Neural progenitor cell (in vitro differentiated cells): ENCODE measurements around the gene ADGRE2. TPM values are rescaled to one million over a fixed set of nuclear protein-coding genes. Genes with fewer than 3 reads are reported as not detected.

Source experiments
- DNase-seq: peaks from one replicate; pipeline ENCODE4 v3.0.0-alpha.2; 2016; ENCODE audit warnings: low spot score
- H2AFZ ChIP-seq: fragments of 200-600 bp; sonication (generic); replicated peaks from 2 replicates; pipeline ENCODE4 v1.6.1; 2016; ENCODE audit warnings: antibody characterized with exemption
- H3F3A ChIP-seq: fragments of 200-600 bp; sonication (generic); 2 replicates; pipeline ENCODE4 v1.6.1; 2016; ENCODE audit warnings: antibody characterized with exemption, low read depth
- H3K27ac ChIP-seq: fragments of 200-600 bp; sonication (generic); 2 replicates; pipeline ENCODE4 v1.5.1; 2016; ENCODE audit warnings: mild to moderate bottlenecking
- H3K27me3 ChIP-seq: fragments of 200-600 bp; sonication (generic); 2 replicates; pipeline ENCODE4 v1.6.1; 2016; ENCODE audit warnings: mild to moderate bottlenecking, moderate library complexity
- H3K36me3 ChIP-seq: fragments of 200-600 bp; sonication (generic); 2 replicates; pipeline ENCODE4 v1.5.1; 2016
- H3K4me1 ChIP-seq: fragments of 200-600 bp; sonication (generic); 2 replicates; pipeline ENCODE4 v1.6.1; 2016; ENCODE audit warnings: mixed run types
- H3K4me2 ChIP-seq: fragments of 200-600 bp; sonication (generic); 2 replicates; pipeline ENCODE4 v1.6.1; 2016
- H3K4me3 ChIP-seq: fragments of 200-600 bp; sonication (generic); 2 replicates; pipeline ENCODE4 v1.5.1; 2016
- H3K79me2 ChIP-seq: fragments of 200-600 bp; sonication (generic); 2 replicates; pipeline ENCODE4 v1.6.1; 2016; ENCODE audit warnings: low read depth
- H3K9ac ChIP-seq: fragments of 200-600 bp; sonication (generic); 2 replicates; pipeline ENCODE4 v1.6.1; 2016
- H3K9me3 ChIP-seq: fragments of 200-600 bp; sonication (generic); 2 replicates; pipeline ENCODE4 v1.5.1; 2016; ENCODE audit warnings: low read depth
- H4K20me1 ChIP-seq: fragments of 200-600 bp; sonication (generic); 2 replicates; pipeline ENCODE4 v1.6.1; 2016; ENCODE audit warnings: low read depth
- H3K27ac Mint-ChIP-seq: 3 replicates; pipeline ENCODE4 v1.8.0; 2021; ENCODE audit warnings: mixed read lengths
- H3K27me3 Mint-ChIP-seq: 2 replicates; pipeline ENCODE4 v1.8.0; 2022; ENCODE audit warnings: low read depth, mild to moderate bottlenecking, inconsistent platforms, moderate library complexity, mixed read lengths; ENCODE audit not compliant: insufficient read depth
- H3K36me3 Mint-ChIP-seq: 3 replicates; pipeline ENCODE4 v1.8.0; 2021; ENCODE audit warnings: mixed read lengths
- H3K4me1 Mint-ChIP-seq: 3 replicates; pipeline ENCODE4 v1.8.0; 2021; ENCODE audit warnings: mixed read lengths
- H3K4me3 Mint-ChIP-seq: 3 replicates; pipeline ENCODE4 v1.8.0; 2021; ENCODE audit warnings: mild to moderate bottlenecking, moderate library complexity, mixed read lengths
- H3K9me3 Mint-ChIP-seq: 3 replicates; pipeline ENCODE4 v1.8.0; 2020; ENCODE audit warnings: mixed read lengths
- CTCF ChIP-seq: fragments of 200-600 bp; sonication (generic); IDR thresholded peaks from 2 replicates; pipeline ENCODE4 v1.5.1; 2017; ENCODE audit warnings: antibody characterized with exemption, mild to moderate bottlenecking
- EZH2 ChIP-seq: fragments of 200-600 bp; sonication (generic); IDR thresholded peaks from 2 replicates; pipeline ENCODE4 v1.6.1; 2017; ENCODE audit warnings: antibody characterized with exemption, mild to moderate bottlenecking, moderate library complexity
- EZH2phosphoT487 ChIP-seq: fragments of 200-600 bp; sonication (generic); IDR thresholded peaks from 2 replicates; pipeline ENCODE4 v1.6.1; 2017; ENCODE audit warnings: antibody characterized with exemption
- total RNA-seq: library from RNA; depleted of rRNA; stranded (reverse); fragments of >200 nt; gene quantifications from 2 replicates; pipeline ENCODE4 v1.2.3, GENCODE V29; 2015; ENCODE audit warnings: low replicate concordance

ADGRE2 gene
- total RNA-seq, 1 donor from 2014 or later, result 0.28 TPM

GRCh38 chr19:14804765-14805164, 26.4 kb upstream of the ADGRE2 start:
- Histone ChIP-seq H3K36me3 (no peaks in the 10 kb centered on the region), H3K27ac (no peak overlapping the region), H3K79me2 (no peaks in the 10 kb centered on the region), H3K9me3 (peaks cover 4% of the 10 kb centered on the region), H3K27me3 (no peaks in the 10 kb centered on the region), H3K9ac (no peak overlapping the region), H3F3A (no peaks in the 10 kb centered on the region), H3K4me1 (no peaks in the 10 kb centered on the region), H4K20me1 (no peaks in the 10 kb centered on the region), H2AFZ (no peak overlapping the region), H3K4me3 (no peak overlapping the region), H3K4me2 (no peak overlapping the region)
- Mint-ChIP-seq H3K27ac (no peak overlapping the region), H3K4me3 (no peak overlapping the region), H3K36me3 (no peaks in the 10 kb centered on the region), H3K27me3 (peaks cover 2% of the 10 kb centered on the region), H3K4me1 (no peaks in the 10 kb centered on the region), H3K9me3 (no peaks in the 10 kb centered on the region)
- DNase-seq, result no peak
- no peak for TF ChIP-seq EZH2
- no peak for TF ChIP-seq EZH2phosphoT487
- no peak for TF ChIP-seq CTCF

- H3K27me3 Mint-ChIP-seq, result peaks cover 2% of the 10 kb centered on the region
- H3K9ac ChIP-seq, result no peak overlapping the region
- DNase-seq, result no peak
- H3K27me3 ChIP-seq, result no peaks in the 10 kb centered on the region
- H3K27ac Mint-ChIP-seq, result no peak overlapping the region
- no peak overlapping the region for H3K4me2 ChIP-seq
- H3K9me3 ChIP-seq, result no peaks in the 10 kb centered on the region
- peaks cover 2% of the 10 kb centered on the region for H3K9me3 Mint-ChIP-seq
- H2AFZ ChIP-seq, result no peak overlapping the region
- H3K4me3 ChIP-seq, result no peak overlapping the region
- TF ChIP-seq EZH2phosphoT487 (no peak), EZH2 (no peak), CTCF (no peak)
- no peaks in the 10 kb centered on the region for H3K36me3 Mint-ChIP-seq
- H3K4me1 Mint-ChIP-seq, result no peaks in the 10 kb centered on the region
- H3K4me3 Mint-ChIP-seq, result no peak overlapping the region
- no peak overlapping the region for H3K27ac ChIP-seq
- no peaks in the 10 kb centered on the region for H3K79me2 ChIP-seq
- H3K4me1 ChIP-seq, result no peaks in the 10 kb centered on the region
- H3K36me3 ChIP-seq, result no peaks in the 10 kb centered on the region
- H4K20me1 ChIP-seq, result no peaks in the 10 kb centered on the region
- no peaks in the 10 kb centered on the region for H3F3A ChIP-seq
These were observed 20.4 kb upstream of the ADGRE2 start for GRCh38 chr19:14798760-14799159.

GRCh38 chr19:14796021-14796420, 17.7 kb upstream of the ADGRE2 start:
- no peaks in the 10 kb centered on the region for H3K36me3 Mint-ChIP-seq
- peaks cover 2% of the 10 kb centered on the region for H3K9me3 Mint-ChIP-seq
- H3K36me3 ChIP-seq, result no peaks in the 10 kb centered on the region

More at GRCh38 chr19:14796021-14796420, 17.7 kb upstream of the ADGRE2 start:
- no peak overlapping the region for H3K27ac Mint-ChIP-seq
- Histone ChIP-seq H3K9ac (no peak overlapping the region), H3K9me3 (no peaks in the 10 kb centered on the region), H2AFZ (no peak overlapping the region), H3K79me2 (no peaks in the 10 kb centered on the region), H3K27ac (no peak overlapping the region), H3K4me1 (no peaks in the 10 kb centered on the region), H3F3A (no peaks in the 10 kb centered on the region), H3K27me3 (no peaks in the 10 kb centered on the region), H4K20me1 (no peaks in the 10 kb centered on the region), H3K4me3 (no peak overlapping the region), H3K4me2 (no peak overlapping the region)
- peaks cover 5% of the 10 kb centered on the region for H3K27me3 Mint-ChIP-seq
- no peak for DNase-seq
- H3K4me1 Mint-ChIP-seq, result no peaks in the 10 kb centered on the region
- TF ChIP-seq CTCF, result no peak
- TF ChIP-seq EZH2, result no peak
- TF ChIP-seq EZH2phosphoT487, result no peak
- no peak overlapping the region for H3K4me3 Mint-ChIP-seq
